Measurements from ENCODE around the gene RPS4Y2.

DNA sequence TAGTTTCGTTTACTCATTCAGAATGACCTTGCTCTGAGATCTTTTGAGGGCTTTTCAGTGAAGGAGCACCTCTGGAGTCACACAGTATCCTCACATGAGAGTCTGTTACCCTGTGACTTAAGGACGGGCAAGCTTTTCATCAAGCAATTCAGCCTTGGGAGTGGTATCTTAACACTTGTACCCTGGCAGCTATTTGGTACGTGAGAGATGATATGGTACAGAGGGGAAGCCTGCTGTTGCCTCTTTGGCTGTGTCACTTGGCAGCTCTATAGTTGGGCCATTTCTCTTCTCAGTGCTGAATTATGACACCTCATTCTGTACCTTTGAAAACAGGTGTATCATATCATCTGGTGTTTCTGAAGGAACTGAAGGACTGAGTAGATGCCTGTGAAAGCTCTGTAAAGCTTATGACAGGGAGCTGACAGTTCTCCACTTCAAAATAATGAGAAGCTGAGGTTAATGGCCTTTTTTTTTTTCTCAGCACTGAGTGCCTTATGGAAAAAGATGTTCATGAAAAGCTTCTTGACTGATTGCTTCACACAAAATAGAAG lies 24.3 kb downstream of the RPS4Y2 start:
- TF ChIP-seq TCF12 (IDR thresholded peaks at IDR 0.05) (no peak), RXRA (IDR thresholded peaks at IDR 0.05; ENCODE audit: borderline replicate concordance, low read depth) (no peak)

Measured in SK-N-SH (cell line).